Left colon (tissue), 2 donors: ENCODE results near the gene CCBE1. TPM values are rescaled to one million over a fixed set of nuclear protein-coding genes. Genes with fewer than 3 reads are reported as not detected.
"Not testable (repeated sequence)": the region's sequence is repeated elsewhere in the genome, so short reads cannot be mapped to it uniquely, and the experiment has no call there.

Experiments used
- ATAC-seq: fragments of 200-7000 bp; cut with Tn5 transposase; one replicate; pipeline ENCODE4 v1.9.1; 2020; ENCODE audit warnings: mild to moderate bottlenecking, moderate library complexity
- DNase-seq, 2 donors: peaks; one replicate each; pipeline ENCODE4 v3.0.0-alpha.2; 2020
- intact Hi-C, 2 donors: fragments of 100-400 bp; cut with DNase I in 1 of 2; cut with micrococcal nuclease in 1 of 2; formaldehyde crosslinking; loops; one replicate each; pipeline versions ENCODE4 v1.11.2 to v1.14.0; 2022; cut with DNase I, micrococcal nuclease
- total RNA-seq, 2 donors: library from RNA; stranded (reverse); fragmentation: NEBNext Ultra II Directional; extraction: Animal tissue kit (Norgen Biotek cat#: 25700); gene quantifications; one replicate each; pipeline ENCODE4 v1.2.1, GENCODE V29; 2021
- donor health status: DM: no; HTN: no; CAD: no.
- donor health status: DM: yes; HTN: yes; CAD: no.

CCBE1 gene
- total RNA-seq, 2 donors from 2014 or later: 0.31 to 8.0 TPM

- no peak for DNase-seq
- ATAC-seq: no peak
- intact Hi-C loops: no loop called here
These were observed 32.9 kb downstream of the CCBE1 start for GRCh38 chr18:59664329-59664728.

- ATAC-seq: no peak
- intact Hi-C loops: no loop called here
- DNase-seq: no peak
These were observed 34.1 kb downstream of the CCBE1 start for GRCh38 chr18:59663096-59663495.

- ATAC-seq: no peak
- intact Hi-C loops: no loop called here
These were observed 35.1 kb downstream of the CCBE1 start for GRCh38 chr18:59661891-59662701.

GRCh38 chr18:59660786-59661743 is 36.2 kb downstream of the CCBE1 start:
- DNase-seq: no peak
- intact Hi-C loops: no loop called here
- no peak for ATAC-seq

More at GRCh38 chr18:59661891-59662701, 35.1 kb downstream of the CCBE1 start:
- no peak for DNase-seq

- ATAC-seq (no peak), DNase-seq (no peak)
- intact Hi-C loops: no loop called here
These were observed 36.9 kb downstream of the CCBE1 start for GRCh38 chr18:59660366-59660765.

- DNase-seq (no peak), ATAC-seq (no peak)
- intact Hi-C loops: no loop called here
These were observed 37.6 kb downstream of the CCBE1 start for GRCh38 chr18:59659508-59660170.

- intact Hi-C loops: no loop called here
- ATAC-seq: no peak
- DNase-seq: no peak
These were observed 38.3 kb downstream of the CCBE1 start for GRCh38 chr18:59658941-59659340.

- intact Hi-C loops: no loop called here
- no peak for DNase-seq
- ATAC-seq: no peak
These were observed 40.2 kb downstream of the CCBE1 start for GRCh38 chr18:59657012-59657411.

GRCh38 chr18:59656373-59656887 is 40.8 kb downstream of the CCBE1 start:
- intact Hi-C loops: no loop called here
- DNase-seq (no peak), ATAC-seq (no peak)

GRCh38 chr18:59655676-59656075 is 41.5 kb downstream of the CCBE1 start:
- intact Hi-C loops: no loop called here
- DNase-seq (no peak), ATAC-seq (no peak)

GRCh38 chr18:59651071-59651470 is 46.2 kb downstream of the CCBE1 start:
- ATAC-seq: no peak
- intact Hi-C loops: no loop called here
- DNase-seq: no peak

- no peak for DNase-seq
- ATAC-seq: no peak
- intact Hi-C loops: no loop called here
These were observed 46.9 kb downstream of the CCBE1 start for GRCh38 chr18:59650266-59650820.

GRCh38 chr18:59649591-59649990 is 47.6 kb downstream of the CCBE1 start:
- intact Hi-C loops: no loop called here
- DNase-seq (no peak), ATAC-seq (no peak)

GRCh38 chr18:59648469-59648868 is 48.8 kb downstream of the CCBE1 start:
- DNase-seq, intact Hi-C loops, ATAC-seq: not testable (repeated sequence)

GRCh38 chr18:59646963-59647307 is 50.3 kb downstream of the CCBE1 start:
- ATAC-seq (no peak), DNase-seq (no peak)
- intact Hi-C loops: no loop called here

GRCh38 chr18:59646228-59646962 is 50.8 kb downstream of the CCBE1 start:
- no peak for DNase-seq
- intact Hi-C loops: no loop called here
- ATAC-seq: no peak

GRCh38 chr18:59643740-59644139 is 53.5 kb downstream of the CCBE1 start:
- intact Hi-C loops: no loop called here
- ATAC-seq (no peak), DNase-seq (no peak)

GRCh38 chr18:59640721-59641120 is 56.5 kb downstream of the CCBE1 start:
- intact Hi-C loops: no loop called here
- no peak for DNase-seq
- ATAC-seq: no peak
